Suprapubic skin (tissue), 3 donors: Measurements from ENCODE around the gene YARS1.

ENCODE experiments used
- CTCF ChIP-seq, 2 donors: fragments of 200-600 bp in 1 of 2; fragments of 450-650 bp in 1 of 2; sonication (generic) in 1 of 2; IDR thresholded peaks; one replicate each; pipeline ENCODE4 v1.5.1; 2016 to 2019; ENCODE audit warnings: antibody characterized with exemption in 2 of 2, mild to moderate bottlenecking in 1 of 2, moderate library complexity in 1 of 2
- POLR2A ChIP-seq, 2 donors: fragments of 450-650 bp; IDR thresholded peaks; one replicate each; pipeline ENCODE4 v1.6.1; 2017; ENCODE audit warnings: antibody characterized with exemption in 2 of 2, mild to moderate bottlenecking in 2 of 2, moderate library complexity in 2 of 2

GRCh38 chr1:32801096-32801715, 16.0 kb downstream of the YARS1 start:
- TF ChIP-seq CTCF (IDR thresholded peaks at IDR 0.05) = no peak
- TF ChIP-seq POLR2A (IDR thresholded peaks at IDR 0.05) = no peak
